ENCODE results near the gene RAPGEF1. TPM values are rescaled to one million over a fixed set of nuclear protein-coding genes. Genes with fewer than 3 reads are reported as not detected.

The RAPGEF1 gene
- total RNA-seq, 2 donors from 2014 or later = 59.7 to 73.0 TPM

- DNase-seq (ENCODE audit: low spot score) = peak; percentile 37
- Histone ChIP-seq H3K4me3 (peak overlapping the region; percentile 13), H3K4me1 (ENCODE audit: control insufficient read depth in 1 of 2, low read depth in 2 of 2) (peaks cover 48 to 91% of the 10 kb centered on the region in 2 donors)
Observed at GRCh38 chr9:131733541-131734061, 6.3 kb downstream of the RAPGEF1 start.

GRCh38 chr9:131732636-131733289 is 7.1 kb downstream of the RAPGEF1 start:
- TF ChIP-seq CTCF (IDR thresholded peaks at IDR 0.05) = no peak
- peak overlapping the region; percentile 50 to 53 for H3K27ac ChIP-seq
- H3K4me1 ChIP-seq (ENCODE audit: control insufficient read depth in 1 of 2, low read depth in 2 of 2) = peaks cover 54 to 92% of the 10 kb centered on the region in 2 donors
- ATAC-seq (ENCODE audit: insufficient number of reproducible peaks, low FRiP score, low read depth) (no peak), DNase-seq (ENCODE audit: low spot score) (no peak)
- no peaks in the 10 kb centered on the region for H3K9me3 ChIP-seq
- no peaks in the 10 kb centered on the region for H3K36me3 ChIP-seq
- no peaks in the 10 kb centered on the region for H3K27me3 ChIP-seq (replicated peaks; ENCODE audit: insufficient read depth)
- H3K4me3 ChIP-seq = no peak overlapping the region

More at GRCh38 chr9:131733541-131734061, 6.3 kb downstream of the RAPGEF1 start:
- peak; percentile 89 for ATAC-seq (ENCODE audit: insufficient number of reproducible peaks, low FRiP score, low read depth)
- Histone ChIP-seq H3K27ac (peak overlapping the region; percentile 56 to 79), H3K36me3 (no peaks in the 10 kb centered on the region), H3K9me3 (no peaks in the 10 kb centered on the region), H3K27me3 (replicated peaks; ENCODE audit: insufficient read depth) (no peaks in the 10 kb centered on the region)
- no peak for TF ChIP-seq CTCF (IDR thresholded peaks at IDR 0.05)

GRCh38 chr9:131732061-131732526 is 7.8 kb downstream of the RAPGEF1 start:
- ATAC-seq (ENCODE audit: insufficient number of reproducible peaks, low FRiP score, low read depth) = no peak
- Histone ChIP-seq H3K9me3 (no peaks in the 10 kb centered on the region), H3K36me3 (no peaks in the 10 kb centered on the region), H3K4me1 (ENCODE audit: control insufficient read depth in 1 of 2, low read depth in 2 of 2) (peaks cover 60 to 92% of the 10 kb centered on the region in 2 donors), H3K4me3 (no peak overlapping the region), H3K27me3 (replicated peaks; ENCODE audit: insufficient read depth) (no peaks in the 10 kb centered on the region), H3K27ac (peak overlapping the region; percentile 26 to 53)
- no peak for TF ChIP-seq CTCF (IDR thresholded peaks at IDR 0.05)
- no peak for DNase-seq (ENCODE audit: low spot score)

GRCh38 chr9:131731644-131732043 is 8.2 kb downstream of the RAPGEF1 start:
- Histone ChIP-seq H3K4me1 (ENCODE audit: control insufficient read depth in 1 of 2, low read depth in 2 of 2) (peaks cover 63 to 91% of the 10 kb centered on the region in 2 donors), H3K36me3 (no peaks in the 10 kb centered on the region), H3K27me3 (replicated peaks; ENCODE audit: insufficient read depth) (no peaks in the 10 kb centered on the region), H3K9me3 (no peaks in the 10 kb centered on the region), H3K27ac (peak overlapping the region; percentile 26 to 53), H3K4me3 (no peak overlapping the region)
- DNase-seq (ENCODE audit: low spot score) = no peak
- no peak for TF ChIP-seq CTCF (IDR thresholded peaks at IDR 0.05)
- no peak for ATAC-seq (ENCODE audit: insufficient number of reproducible peaks, low FRiP score, low read depth)

- Histone ChIP-seq H3K27me3 (replicated peaks; ENCODE audit: insufficient read depth) (no peaks in the 10 kb centered on the region), H3K4me3 (no peak overlapping the region), H3K36me3 (no peaks in the 10 kb centered on the region), H3K27ac (peak overlapping the region in 1 of 2 donors; percentile 53), H3K4me1 (ENCODE audit: control insufficient read depth in 1 of 2, low read depth in 2 of 2) (peaks cover 63 to 87% of the 10 kb centered on the region in 2 donors), H3K9me3 (no peaks in the 10 kb centered on the region)
- no peak for DNase-seq (ENCODE audit: low spot score)
- ATAC-seq (ENCODE audit: insufficient number of reproducible peaks, low FRiP score, low read depth) = no peak
- no peak for TF ChIP-seq CTCF (IDR thresholded peaks at IDR 0.05)
Observed at GRCh38 chr9:131731237-131731636, 8.6 kb downstream of the RAPGEF1 start.

Measured in thoracic aorta (tissue), 2 donors.